Measurements from ENCODE around the gene COL27A1. TPM values are rescaled to one million over a fixed set of nuclear protein-coding genes. Genes with fewer than 3 reads are reported as not detected.

The COL27A1 gene
- total RNA-seq, 1 experiment from 2014 or later, result 12.0 TPM

DNA sequence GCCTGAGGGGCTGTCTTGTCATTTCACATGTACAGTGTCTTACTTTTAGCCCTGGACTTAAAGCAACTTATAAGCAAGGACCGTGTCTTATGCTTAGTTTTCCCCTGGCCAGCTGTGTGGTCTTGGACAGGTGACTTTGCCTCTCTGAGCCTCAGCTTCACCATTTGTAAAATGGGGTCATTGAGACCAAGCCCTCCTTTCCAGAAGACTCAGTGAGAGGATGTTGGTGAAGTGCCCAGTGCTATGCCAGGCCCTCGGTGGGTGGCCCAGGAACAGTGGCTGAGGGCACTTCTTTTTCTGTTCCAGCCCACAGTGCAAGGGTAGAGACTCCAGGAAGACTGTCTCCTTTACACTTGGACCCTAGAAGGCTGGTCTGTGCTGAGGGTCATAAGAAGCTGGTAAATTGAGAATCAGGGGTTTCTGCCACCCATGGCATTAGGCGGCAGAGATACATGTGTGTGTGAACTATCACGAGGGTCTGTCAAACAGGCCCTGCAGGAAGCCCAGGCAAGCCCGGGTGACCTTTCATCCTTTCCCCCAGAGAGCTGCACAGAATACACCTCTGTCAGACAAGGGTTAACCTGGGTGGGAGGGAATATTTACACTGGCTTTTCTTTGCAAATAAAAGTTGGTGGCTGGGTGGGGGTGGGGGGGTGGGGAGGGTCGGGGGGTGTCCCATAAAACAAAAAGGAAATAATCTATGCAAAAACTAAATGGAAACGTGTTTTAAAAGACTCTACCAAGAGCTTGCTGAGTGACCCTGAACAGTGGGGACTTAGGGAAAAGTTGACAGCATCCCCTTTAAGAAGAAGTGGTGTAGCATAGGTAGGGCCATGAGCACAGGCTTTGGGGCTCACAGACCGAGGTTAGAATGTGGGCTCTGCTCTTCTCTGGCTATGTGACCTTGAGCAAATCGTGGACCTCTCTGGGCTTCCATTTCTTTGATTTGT is 35.8 kb upstream of the COL27A1 start:
- Histone ChIP-seq H3K27ac (ENCODE audit: low read depth, low read length) (no peak overlapping the region), H2AFZ (ENCODE audit: low read depth, low read length, poor library complexity, severe bottlenecking) (no peak overlapping the region), H4K20me1 (ENCODE audit: insufficient read depth) (no peaks in the 10 kb centered on the region), H3K4me2 (ENCODE audit: low read length) (no peak overlapping the region), H3K27me3 (ENCODE audit: insufficient read depth, low read length) (peaks cover 17% of the 10 kb centered on the region; the same call in 1 of the 2 replicates), H3K79me2 (ENCODE audit: insufficient read depth, low read length) (no peaks in the 10 kb centered on the region), H3K36me3 (ENCODE audit: control insufficient read depth in 1 of 2, insufficient read depth in 2 of 2, low read length in 2 of 2) (no peaks in the 10 kb centered on the region), H3K4me1 (ENCODE audit: control insufficient read depth in 1 of 2, insufficient read depth in 2 of 2, low read length in 2 of 2) (no peaks in the 10 kb centered on the region), H3K9me3 (ENCODE audit: control insufficient read depth in 1 of 2, insufficient read depth in 1 of 2, low read depth in 1 of 2, low read length in 2 of 2) (no peaks in the 10 kb centered on the region), H3K4me3 (replicated peaks in 1 of 2; ENCODE audit: low read depth in 1 of 2, low read length in 2 of 2) (no peak overlapping the region), H3K9me2 (ENCODE audit: insufficient read depth) (no peaks in the 10 kb centered on the region), H3K9ac (ENCODE audit: low read length) (no peak overlapping the region)
- POLR2A ChIA-PET, result no interaction called here
- DNase-seq (ENCODE audit: low read depth, low spot score), result no peak
- no peak for TF ChIP-seq SP1 (IDR thresholded peaks at IDR 0.05; ENCODE audit: low read depth)
- no peak for TF ChIP-seq EZH2 (IDR thresholded peaks at IDR 0.05)
- no peak for TF ChIP-seq ZNF274 (IDR thresholded peaks at IDR 0.05; ENCODE audit: low read depth, low read length)
- TF ChIP-seq, protein P1, sequence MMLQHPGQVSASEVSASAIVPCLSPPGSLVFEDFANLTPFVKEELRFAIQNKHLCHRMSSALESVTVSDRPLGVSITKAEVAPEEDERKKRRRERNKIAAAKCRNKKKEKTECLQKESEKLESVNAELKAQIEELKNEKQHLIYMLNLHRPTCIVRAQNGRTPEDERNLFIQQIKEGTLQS (IDR thresholded peaks at IDR 0.05), result no peak
- TF ChIP-seq SRF (IDR thresholded peaks at IDR 0.05; ENCODE audit: low read depth), result no peak
- TF ChIP-seq, protein P2, sequence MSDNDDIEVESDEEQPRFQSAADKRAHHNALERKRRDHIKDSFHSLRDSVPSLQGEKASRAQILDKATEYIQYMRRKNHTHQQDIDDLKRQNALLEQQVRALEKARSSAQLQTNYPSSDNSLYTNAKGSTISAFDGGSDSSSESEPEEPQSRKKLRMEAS (IDR thresholded peaks at IDR 0.05), result no peak
- TF ChIP-seq RAD21 (IDR thresholded peaks at IDR 0.05; ENCODE audit: low read depth), result no peak
- no peak for TF ChIP-seq POLR2AphosphoS5 (IDR thresholded peaks at IDR 0.05; ENCODE audit: low read depth, low read length)
- TF ChIP-seq EGR1 (IDR thresholded peaks at IDR 0.05; ENCODE audit: low read depth), result no peak
- no peak for TF ChIP-seq CBX3 (IDR thresholded peaks at IDR 0.05; ENCODE audit: low read depth)
- RAD21 ChIA-PET (ENCODE audit: low non-redundant PET in 1 of 2, low total read pairs in 2 of 2, uncharacterized antibody in 2 of 2, unreplicated experiment in 2 of 2), result no interaction called here
- intact Hi-C loops (cut with micrococcal nuclease), result no loop called here
- CTCF ChIA-PET, result no interaction called here
- no TSS peak for BruUV-seq (replicated peaks)
- no peak for ATAC-seq

Data from HCT116 (cell line).